Measurements from ENCODE around the gene SRRM3.
"Not testable (repeated sequence)": the region's sequence is repeated elsewhere in the genome, so short reads cannot be mapped to it uniquely, and the experiment has no call there.

DNA sequence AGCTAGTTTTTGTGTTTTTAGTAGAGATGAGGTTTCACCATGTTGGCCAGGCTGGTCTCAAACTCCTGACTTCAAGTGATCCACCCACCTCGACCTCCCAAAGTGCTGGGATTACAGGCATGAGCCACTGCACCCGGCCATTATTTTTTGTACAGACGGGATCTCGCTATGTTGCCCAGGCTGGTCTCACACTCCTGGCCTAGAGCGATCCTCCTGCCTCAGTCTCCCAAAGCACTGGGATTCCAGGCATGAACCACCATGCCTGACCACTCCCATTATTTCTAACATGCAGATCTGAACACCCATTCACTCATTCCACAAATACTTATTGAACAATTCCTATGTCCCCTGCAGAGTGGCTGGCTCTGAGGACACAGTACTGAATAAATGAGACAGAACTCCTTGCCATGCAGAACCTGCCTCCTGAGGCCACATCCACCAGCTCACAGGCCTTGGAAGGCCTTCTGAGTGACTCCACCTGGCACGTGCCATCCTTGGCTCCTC is 89.2 kb downstream of the SRRM3 start:
- TF ChIP-seq JUND (IDR thresholded peaks at IDR 0.05): not testable (repeated sequence)
- TF ChIP-seq, protein P1, sequence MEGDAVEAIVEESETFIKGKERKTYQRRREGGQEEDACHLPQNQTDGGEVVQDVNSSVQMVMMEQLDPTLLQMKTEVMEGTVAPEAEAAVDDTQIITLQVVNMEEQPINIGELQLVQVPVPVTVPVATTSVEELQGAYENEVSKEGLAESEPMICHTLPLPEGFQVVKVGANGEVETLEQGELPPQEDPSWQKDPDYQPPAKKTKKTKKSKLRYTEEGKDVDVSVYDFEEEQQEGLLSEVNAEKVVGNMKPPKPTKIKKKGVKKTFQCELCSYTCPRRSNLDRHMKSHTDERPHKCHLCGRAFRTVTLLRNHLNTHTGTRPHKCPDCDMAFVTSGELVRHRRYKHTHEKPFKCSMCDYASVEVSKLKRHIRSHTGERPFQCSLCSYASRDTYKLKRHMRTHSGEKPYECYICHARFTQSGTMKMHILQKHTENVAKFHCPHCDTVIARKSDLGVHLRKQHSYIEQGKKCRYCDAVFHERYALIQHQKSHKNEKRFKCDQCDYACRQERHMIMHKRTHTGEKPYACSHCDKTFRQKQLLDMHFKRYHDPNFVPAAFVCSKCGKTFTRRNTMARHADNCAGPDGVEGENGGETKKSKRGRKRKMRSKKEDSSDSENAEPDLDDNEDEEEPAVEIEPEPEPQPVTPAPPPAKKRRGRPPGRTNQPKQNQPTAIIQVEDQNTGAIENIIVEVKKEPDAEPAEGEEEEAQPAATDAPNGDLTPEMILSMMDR (IDR thresholded peaks at IDR 0.05): not testable (repeated sequence)
